HG03025 (cell line): ENCODE data around the gene SPINK2.
A peak's percentile ranks its signal among the peaks of the same experiment; 100 is the strongest.

Experiments
- ATAC-seq: cut with Tn5 transposase; IDR thresholded peaks from one replicate; pipeline ENCODE4 v1.9.1; 2021; ENCODE audit warnings: mild to moderate bottlenecking, moderate library complexity; ENCODE audit not compliant: unreplicated experiment, low FRiP score

SPINK2 gene

DNA sequence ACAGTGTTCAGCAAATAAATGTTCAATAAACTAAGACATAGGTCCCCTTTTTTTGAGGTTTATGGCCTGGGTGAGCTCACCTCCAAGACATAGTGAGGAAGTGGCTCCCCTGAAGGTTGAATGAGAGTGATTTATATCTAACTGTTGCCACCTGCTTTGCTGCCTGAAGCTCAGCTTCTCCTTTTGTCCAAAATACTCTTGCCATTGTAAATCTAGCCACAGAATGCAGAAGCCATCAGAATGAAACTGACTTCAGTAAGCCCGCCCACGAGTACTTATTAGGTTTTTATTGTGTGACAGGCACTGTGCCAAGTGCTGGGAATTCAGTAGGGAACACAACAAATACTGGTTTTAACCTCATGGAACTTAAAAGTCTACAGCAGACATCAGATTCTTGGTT, 18.0 kb downstream of the SPINK2 start:
- no peak for ATAC-seq

DNA sequence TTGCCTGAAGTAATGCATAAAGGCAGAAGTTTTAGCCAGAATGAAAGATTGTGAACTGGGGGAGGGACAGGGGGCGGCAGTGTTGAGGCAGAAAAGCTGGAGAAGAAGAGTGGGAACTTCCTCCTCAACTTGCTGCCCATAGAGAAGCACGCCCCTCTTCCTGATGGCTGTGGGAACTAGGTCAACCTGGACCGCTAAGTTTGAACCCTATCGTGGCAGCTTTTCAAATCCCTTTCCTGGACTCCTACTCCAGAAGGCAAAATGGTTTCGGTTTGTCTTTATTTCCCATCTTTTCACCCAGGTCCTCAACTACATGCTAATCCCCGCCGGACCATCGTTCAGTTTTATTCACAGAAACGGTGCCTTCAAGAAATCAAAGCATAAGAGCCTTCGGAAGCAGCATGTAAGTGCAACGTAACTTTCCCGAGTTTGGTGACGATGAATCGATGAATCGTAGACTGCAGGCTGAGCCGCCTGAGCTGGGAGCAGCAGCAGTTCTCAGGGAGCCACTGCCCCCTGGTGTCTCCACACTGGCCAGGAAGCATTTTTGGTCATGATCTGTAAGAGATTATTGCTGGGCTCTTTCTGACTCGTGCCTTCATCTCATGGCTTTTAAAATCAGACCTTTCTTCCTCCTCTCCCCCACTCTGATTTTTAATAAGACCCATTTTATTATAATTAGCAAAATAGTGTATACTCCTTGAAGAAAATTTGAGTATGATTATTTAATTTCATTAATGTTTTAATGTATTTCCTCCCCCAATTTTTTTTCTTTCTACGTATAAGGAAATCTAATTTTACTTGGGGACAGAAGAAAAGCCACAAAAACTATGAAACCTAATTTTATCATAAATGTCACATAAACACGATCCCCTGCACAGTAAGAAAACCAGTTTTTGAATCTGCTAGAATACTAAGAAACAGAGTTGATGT, 21.4 kb downstream of the SPINK2 start:
- peak; percentile 81 for ATAC-seq

GRCh38 chr4:56799161-56799759, 22.2 kb downstream of the SPINK2 start:
- no peak for ATAC-seq

- ATAC-seq = no peak
These were observed 25.3 kb downstream of the SPINK2 start for GRCh38 chr4:56796211-56796610.

DNA sequence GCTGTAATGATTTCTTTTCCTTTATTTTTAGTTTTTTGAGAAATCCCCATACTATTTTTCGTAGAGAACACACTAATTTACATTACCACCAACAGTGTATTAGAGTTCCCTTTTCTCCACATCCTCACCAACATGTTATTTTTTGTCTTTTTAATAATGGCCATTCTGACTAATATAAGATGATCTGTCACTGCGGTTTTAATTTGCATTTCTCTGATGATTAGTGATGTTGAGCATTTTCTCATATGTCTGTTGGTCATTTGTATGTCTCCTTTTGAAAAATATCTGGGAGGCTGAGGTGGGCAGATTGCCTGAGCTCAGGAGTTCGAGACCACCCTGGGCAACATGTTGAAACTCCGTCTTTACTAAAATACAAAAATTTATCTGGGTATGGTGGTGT, 30.2 kb downstream of the SPINK2 start:
- no peak for ATAC-seq

DNA sequence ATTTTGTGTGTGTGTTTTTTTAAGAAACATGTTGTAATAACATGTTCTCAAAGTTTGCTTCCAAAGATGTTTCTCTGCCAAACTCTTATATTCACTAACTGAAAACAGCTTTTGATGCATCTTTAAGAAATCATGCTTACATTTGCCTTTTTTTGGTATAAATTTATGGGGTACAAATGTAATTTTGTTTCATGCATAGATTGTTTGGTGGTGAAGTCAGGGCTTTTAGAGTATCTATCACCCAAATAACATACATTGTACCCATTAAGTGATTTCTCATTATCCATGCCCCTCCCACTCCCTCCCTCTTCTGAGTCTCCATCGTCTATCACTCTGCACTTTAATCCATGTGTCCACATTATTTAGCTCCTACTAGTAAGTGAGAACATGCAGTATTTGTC, 30.8 kb downstream of the SPINK2 start:
- ATAC-seq = no peak

- ATAC-seq = no peak
These were observed 33.4 kb downstream of the SPINK2 start for GRCh38 chr4:56788081-56788480.

DNA sequence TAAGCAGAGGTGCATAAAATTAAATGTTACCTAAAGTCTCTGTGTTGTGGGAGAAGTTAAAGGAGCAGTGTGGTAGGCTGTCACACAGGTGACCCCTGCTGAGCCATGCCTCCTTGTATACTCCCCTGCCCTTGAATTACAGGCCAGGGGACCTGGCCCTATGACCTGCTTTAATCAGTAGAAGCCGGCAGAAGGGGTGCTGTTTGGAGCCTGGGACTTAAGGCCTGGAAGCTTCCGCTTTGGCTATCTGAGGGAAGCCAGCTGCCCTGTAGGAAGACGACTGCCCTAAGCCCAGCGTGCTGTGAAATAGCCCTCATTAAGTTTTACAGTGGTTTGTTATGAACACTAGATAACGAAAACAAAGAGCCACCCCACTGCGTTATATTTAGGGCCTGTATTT, 34.1 kb downstream of the SPINK2 start:
- no peak for ATAC-seq

DNA sequence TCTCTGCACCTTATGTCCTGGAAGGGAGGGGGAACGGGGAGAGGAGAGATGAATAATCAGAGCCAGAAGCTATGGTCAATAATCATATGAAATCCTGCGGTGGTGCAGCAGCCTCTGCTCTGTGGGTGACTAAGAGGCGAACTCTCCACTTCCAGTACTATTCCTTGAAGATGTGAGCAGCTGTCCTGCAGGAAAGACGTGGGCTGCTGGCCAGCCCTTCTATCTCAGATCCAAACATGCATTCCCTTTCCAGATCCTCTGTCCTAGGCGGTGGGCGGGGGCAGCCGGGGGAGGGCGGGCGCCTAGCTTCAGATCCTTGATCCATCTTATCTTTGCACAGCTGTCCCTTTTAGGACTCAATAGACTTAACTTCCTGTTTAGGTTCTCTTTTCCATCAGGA, 34.5 kb downstream of the SPINK2 start:
- no peak for ATAC-seq

DNA sequence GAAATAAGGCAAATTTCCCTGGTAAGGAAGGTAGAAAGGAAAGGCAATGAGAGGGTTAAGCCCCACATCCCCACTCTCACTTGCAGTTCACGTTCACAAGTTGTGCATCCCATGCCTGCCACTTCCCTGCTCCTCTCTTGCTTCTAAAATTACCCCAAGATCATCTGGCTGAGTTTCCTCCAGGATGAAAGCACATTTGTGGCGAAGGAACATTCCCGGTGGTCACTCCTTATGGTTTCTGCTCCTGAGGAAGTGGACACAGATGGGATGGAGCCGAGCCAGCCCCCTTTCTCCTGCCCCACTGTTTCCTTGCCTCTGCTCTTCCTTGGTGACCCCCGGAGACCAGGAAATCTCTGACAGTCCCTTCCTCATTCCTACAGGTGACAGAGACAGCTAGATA, 37.5 kb downstream of the SPINK2 start:
- ATAC-seq = no peak

DNA sequence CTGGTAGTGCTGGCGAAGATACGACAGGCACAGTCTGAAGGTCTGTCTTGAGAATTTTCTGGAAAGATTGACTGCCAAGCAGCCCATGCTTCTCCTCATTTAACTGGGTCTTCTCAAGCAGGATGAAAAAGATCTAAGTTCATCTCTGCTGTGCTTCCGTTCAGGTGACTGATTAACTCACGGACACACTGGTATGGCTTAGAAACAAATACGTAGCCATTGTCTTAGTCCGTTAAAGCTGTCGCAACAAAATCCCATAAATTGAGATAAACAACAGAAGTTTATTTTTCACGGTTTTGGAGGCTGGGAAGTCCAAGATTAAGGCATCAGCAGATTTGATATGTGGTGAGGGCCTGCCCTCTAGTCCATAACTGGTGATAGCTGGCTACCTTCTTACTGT, 39.5 kb downstream of the SPINK2 start:
- ATAC-seq = no peak

DNA sequence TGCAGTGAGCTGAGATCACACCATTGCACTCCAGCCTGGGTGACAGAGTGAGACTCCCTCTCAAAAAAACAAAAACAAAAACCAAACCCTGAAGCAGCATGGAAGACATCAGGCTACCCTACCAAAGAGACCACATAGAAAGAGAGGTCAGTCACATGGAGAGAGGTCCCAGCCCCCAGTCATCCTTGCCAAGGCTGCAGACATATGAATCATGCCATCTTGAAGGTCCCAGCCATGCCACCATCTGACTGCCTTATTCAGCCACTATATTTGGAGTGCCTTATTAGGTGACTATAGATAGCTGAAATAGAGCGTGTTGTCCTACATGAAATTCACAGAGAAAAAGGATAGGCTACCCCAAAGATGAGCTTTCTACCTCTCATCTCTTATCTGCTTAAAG, 48.2 kb downstream of the SPINK2 start:
- ATAC-seq = no peak

- ATAC-seq = no peak
These were observed 49.4 kb downstream of the SPINK2 start for GRCh38 chr4:56772134-56772533.

GRCh38 chr4:56768763-56769162, 52.7 kb downstream of the SPINK2 start:
- no peak for ATAC-seq

- ATAC-seq = no peak
These were observed 53.2 kb downstream of the SPINK2 start for GRCh38 chr4:56768316-56768715.

GRCh38 chr4:56767567-56767966, 53.9 kb downstream of the SPINK2 start:
- ATAC-seq = no peak

DNA sequence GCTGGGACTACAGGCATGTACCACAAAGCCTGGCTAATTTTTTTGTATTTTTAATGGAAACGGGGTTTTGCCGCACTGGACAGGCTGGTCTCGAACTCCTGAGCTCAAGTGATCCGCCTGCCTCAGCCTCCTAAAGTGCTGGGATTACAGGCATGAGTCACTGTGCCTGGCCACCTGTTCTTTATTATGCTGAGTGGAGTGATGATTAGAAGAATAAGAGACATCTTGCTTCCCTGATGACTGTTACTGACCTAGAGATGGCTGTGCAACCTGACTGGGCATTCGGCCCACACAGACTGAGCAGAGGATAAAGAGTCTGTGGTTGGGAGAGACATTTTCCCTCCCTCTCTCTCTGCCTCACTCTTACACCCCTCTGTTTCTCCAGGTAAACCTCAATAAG, 56.7 kb downstream of the SPINK2 start:
- ATAC-seq = no peak

DNA sequence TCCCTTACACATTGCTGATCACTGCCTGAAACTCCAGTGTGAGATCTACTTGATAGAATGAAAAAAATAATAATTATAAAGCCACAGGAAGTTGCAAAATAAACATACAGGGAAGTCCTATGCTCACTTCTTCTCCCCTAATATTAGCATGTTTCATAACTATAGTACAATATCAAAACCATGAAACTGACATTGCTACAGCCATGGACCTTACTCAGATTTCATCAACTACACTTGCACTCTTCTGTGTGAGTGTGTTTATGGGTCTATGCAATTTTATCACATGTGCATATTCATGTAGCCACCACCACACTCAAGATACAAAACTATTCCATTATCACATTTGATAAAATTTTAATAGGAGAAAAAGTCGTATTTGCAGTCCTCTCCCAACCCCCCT, 57.3 kb downstream of the SPINK2 start:
- no peak for ATAC-seq

DNA sequence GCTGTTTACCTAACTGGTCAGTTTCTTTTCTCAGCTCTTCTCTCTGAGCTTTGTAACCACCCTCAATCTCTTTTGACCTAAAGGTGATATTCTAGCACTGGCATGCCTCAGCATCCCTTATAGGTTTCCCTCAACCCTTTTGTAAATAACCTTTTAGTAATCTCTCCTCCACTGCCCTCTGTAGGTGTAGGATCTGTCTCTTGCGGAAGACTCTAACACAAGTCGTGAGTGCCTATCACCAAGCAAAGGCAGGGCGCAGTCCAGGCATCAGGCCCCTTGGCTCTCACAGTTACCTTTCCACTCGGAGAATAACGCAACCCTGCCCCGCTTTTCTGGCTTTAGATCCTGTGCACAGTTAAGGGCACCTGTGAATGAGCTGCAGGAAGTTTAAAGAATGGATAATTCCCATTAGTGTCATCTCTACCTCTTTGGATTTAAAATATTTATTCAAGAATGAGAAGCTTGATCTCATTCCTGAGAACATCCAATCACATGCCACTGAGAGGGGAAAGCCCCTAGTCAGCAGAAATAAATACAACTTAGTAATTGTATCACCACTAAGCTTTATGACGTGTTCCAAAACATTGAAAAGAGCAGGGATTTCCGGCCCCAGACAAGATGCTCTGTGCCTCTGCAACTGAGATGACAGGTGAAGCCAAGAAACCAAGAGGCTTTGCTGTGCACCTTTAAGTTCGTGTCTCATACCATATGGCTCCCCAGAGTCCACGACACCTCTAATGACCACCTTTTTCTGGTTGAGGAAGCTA, 58.8 kb downstream of the SPINK2 start:
- ATAC-seq = no peak

DNA sequence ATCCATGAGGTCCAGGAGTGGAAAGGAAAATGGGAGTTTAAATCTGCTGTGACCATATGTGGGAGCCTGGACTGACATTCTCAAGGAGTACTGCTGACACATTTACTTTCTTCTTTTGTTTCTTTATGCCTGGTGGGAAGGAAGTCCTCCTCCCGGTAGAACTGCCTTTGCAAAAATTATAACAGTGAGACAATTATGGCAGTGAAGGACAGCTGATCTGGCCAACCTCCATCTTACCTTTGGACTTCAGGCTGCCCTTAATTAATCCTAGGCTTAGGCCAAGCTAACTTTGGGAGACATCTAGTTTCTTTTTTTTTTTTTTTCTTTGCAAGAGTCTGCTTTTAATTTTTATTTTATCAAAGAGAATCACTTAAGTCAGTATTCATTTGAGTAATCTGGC, 61.3 kb downstream of the SPINK2 start:
- no peak for ATAC-seq
